ENCODE measurements around the gene FZD10. TPM values are rescaled to one million over a fixed set of nuclear protein-coding genes. Genes with fewer than 3 reads are reported as not detected.

The FZD10 gene
- total RNA-seq, 2 experiments from 2014 or later: not detected

GRCh38 chr12:130204541-130204953 is 42.3 kb downstream of the FZD10 start:
- intact Hi-C loops (cut with DNase I, micrococcal nuclease): no loop called here
- Mint-ChIP-seq H3K36me3 (ENCODE audit: low read depth) (no peaks in the 10 kb centered on the region), H3K4me3 (no peak overlapping the region), H3K27me3 (peaks cover 7% of the 10 kb centered on the region), H3K27ac (no peak overlapping the region), H3K4me1 (no peaks in the 10 kb centered on the region), H3K9me3 (ENCODE audit: low read depth) (peaks cover 9% of the 10 kb centered on the region)
- CTCF ChIA-PET: interaction anchor here (0.7 kb wide), 1 partner anchor 30 kb away, joined by 3 read pairs; no protein-coding TSS in a partner anchor
- POLR2A ChIA-PET: no interaction called here
- no peak for DNase-seq
- ATAC-seq: no peak

GRCh38 chr12:130205495-130205894 is 43.2 kb downstream of the FZD10 start:
- intact Hi-C loops (cut with DNase I, micrococcal nuclease): no loop called here
- DNase-seq (no peak), ATAC-seq (no peak)
- Mint-ChIP-seq H3K27ac (no peak overlapping the region), H3K27me3 (peaks cover 9% of the 10 kb centered on the region), H3K4me3 (no peak overlapping the region), H3K4me1 (no peaks in the 10 kb centered on the region), H3K9me3 (ENCODE audit: low read depth) (peaks cover 9% of the 10 kb centered on the region), H3K36me3 (ENCODE audit: low read depth) (no peaks in the 10 kb centered on the region)
- CTCF ChIA-PET: no interaction called here
- POLR2A ChIA-PET: no interaction called here

- Mint-ChIP-seq H3K4me3 (no peak overlapping the region), H3K36me3 (ENCODE audit: low read depth) (no peaks in the 10 kb centered on the region), H3K9me3 (ENCODE audit: low read depth) (peaks cover 6% of the 10 kb centered on the region), H3K4me1 (peaks cover 2% of the 10 kb centered on the region), H3K27me3 (peaks cover 16% of the 10 kb centered on the region), H3K27ac (no peak overlapping the region)
- ATAC-seq (no peak), DNase-seq (no peak)
- intact Hi-C loops (cut with DNase I, micrococcal nuclease): no loop called here
- POLR2A ChIA-PET: no interaction called here
- CTCF ChIA-PET: no interaction called here
These were observed 50.2 kb downstream of the FZD10 start for GRCh38 chr12:130212384-130212989.

- POLR2A ChIA-PET: interaction anchor here (0.6 kb wide), 1 partner anchor 1752 kb away, joined by 3 read pairs; no protein-coding TSS in a partner anchor
- DNase-seq (no peak), ATAC-seq (no peak)
- Mint-ChIP-seq H3K36me3 (ENCODE audit: low read depth) (no peaks in the 10 kb centered on the region), H3K9me3 (ENCODE audit: low read depth) (peaks cover 6% of the 10 kb centered on the region), H3K27me3 (peaks cover 18% of the 10 kb centered on the region), H3K4me3 (no peak overlapping the region), H3K27ac (no peak overlapping the region), H3K4me1 (peaks cover 2% of the 10 kb centered on the region)
- CTCF ChIA-PET: no interaction called here
- intact Hi-C loops (cut with DNase I, micrococcal nuclease): no loop called here
These were observed 51.0 kb downstream of the FZD10 start for GRCh38 chr12:130213249-130213648.

- POLR2A ChIA-PET: no interaction called here
- H3K4me3 Mint-ChIP-seq: no peak overlapping the region
- peaks cover 7% of the 10 kb centered on the region for H3K9me3 Mint-ChIP-seq (ENCODE audit: low read depth)
- intact Hi-C loops (cut with DNase I, micrococcal nuclease): no loop called here
- ATAC-seq (no peak), DNase-seq (no peak)
- no peak overlapping the region for H3K27ac Mint-ChIP-seq
- H3K36me3 Mint-ChIP-seq (ENCODE audit: low read depth): no peaks in the 10 kb centered on the region
- CTCF ChIA-PET: no interaction called here
- peaks cover 25% of the 10 kb centered on the region for H3K27me3 Mint-ChIP-seq
- peaks cover 2% of the 10 kb centered on the region for H3K4me1 Mint-ChIP-seq
These were observed 52.6 kb downstream of the FZD10 start for GRCh38 chr12:130214686-130215395.

Other genes starting within 250 kb of the FZD10 start
- not detected for gene PIWIL1, start 175.4 kb downstream of the FZD10 start, total RNA-seq